Ovary (tissue), 9 donors: ENCODE results near the gene PDZD4. TPM values are rescaled to one million over a fixed set of nuclear protein-coding genes. Genes with fewer than 3 reads are reported as not detected.

Experiments
- DNase-seq, 5 donors: peaks; one replicate each; pipeline ENCODE4 v3.0.0-alpha.2; 2019 to 2020
- H3K27ac ChIP-seq, 2 donors: fragments of 200-600 bp; one replicate each; pipeline versions ENCODE4 v1.5.1 to v1.8.0; 2019 to 2022
- H3K27me3 ChIP-seq: fragments of 200-600 bp; one replicate; pipeline ENCODE4 v1.8.0; 2022
- H3K36me3 ChIP-seq: fragments of 200-600 bp; sonication (generic); one replicate; pipeline ENCODE4 v1.5.1; 2019
- H3K4me1 ChIP-seq: one replicate; pipeline ENCODE4 v1.8.1; 2013; ENCODE audit warnings: mild to moderate bottlenecking, moderate library complexity; ENCODE audit not compliant: insufficient read depth
- H3K4me3 ChIP-seq: fragments of 200-600 bp; sonication (generic); one replicate; pipeline ENCODE4 v1.5.1; 2017
- H3K9me3 ChIP-seq, 2 donors: fragments of 200-600 bp in 1 of 2; sonication (generic) in 1 of 2; one replicate each; pipeline versions ENCODE4 v1.5.1 to v1.8.1; 2013 to 2019; ENCODE audit warnings: mild to moderate bottlenecking in 1 of 2, moderate library complexity in 1 of 2
- CTCF ChIP-seq, 3 donors: fragments of 450-650 bp in 2 of 3; fragments of 200-600 bp in 1 of 3; IDR thresholded peaks; one replicate each; pipeline versions ENCODE4 v1.5.1 to v1.8.0; 2016 to 2022; ENCODE audit warnings: antibody characterized with exemption in 3 of 3, mild to moderate bottlenecking in 1 of 3
- EP300 ChIP-seq: sonication (generic); formaldehyde crosslinking; IDR thresholded peaks from one replicate; pipeline ENCODE4 v1.6.1; 2017; ENCODE audit warnings: antibody characterized with exemption
- POLR2A ChIP-seq: fragments of 450-650 bp; IDR thresholded peaks from one replicate; pipeline ENCODE4 v1.6.1; 2017; ENCODE audit warnings: antibody characterized with exemption, mild to moderate bottlenecking, moderate library complexity
- WGBS, 3 donors: extraction: QIAGEN DNeasy Blood & Tissue Kit in 1 of 3; methylation state at CpG; one replicate each; pipeline versions ENCODE4 v1.1.5 to v1.1.7; 2013 to 2017; 5-methylcytosine and 5-hydroxymethylcytosine counted together
- intact Hi-C, 4 donors: fragments of 100-400 bp; cut with DNase I; formaldehyde crosslinking; loops; one replicate each; pipeline versions ENCODE4 v1.11.0 to v1.15.1; 2022 to 2023
- polyA plus RNA-seq, 2 donors: library from polyadenylated mRNA; stranded (reverse); fragments of 200-250 nt in 1 of 2; fragments of 350-450 nt in 1 of 2; fragmentation: Illumina TruSeq in 1 of 2; extraction: RNeasy Lipid Tissue Mini Kit (QIAGEN cat#74804) in 1 of 2; gene quantifications; one replicate each; pipeline ENCODE4 v1.2.3, GENCODE V29; 2013 to 2014
- total RNA-seq, 7 donors: library from RNA; depleted of rRNA in 2 of 7; stranded (reverse); fragments of >200 nt in 2 of 7; fragmentation: NEBNext Ultra II Directional in 3 of 7; extraction: Animal tissue kit (Norgen Biotek cat#: 25700) in 3 of 7; gene quantifications; one replicate each; pipeline versions ENCODE4 v1.1.0 to v1.2.4, GENCODE V29; 2016 to 2023
- donor health status: DM: no; HTN: no; CAD: no; lungs with moderate emphysema.
- donor health status: DM: no; HTN: no; CAD: no.
- donor health status: Bipolar disorder and iron deficiency.
- donor health status: DM: yes; HTN: yes; CAD: no.
- donor health status: DM: no; HTN: no; CAD: no.
- donor health status: DM: yes; HTN: yes; CAD: no.

Gene PDZD4
- total and polyA plus RNA-seq, 9 donors: 0.73 to 8.6 (median 2.2) TPM

GRCh38 chrX:153782871-153783270, 47.5 kb downstream of the PDZD4 start:
- Histone ChIP-seq H3K4me1 (no peaks in the 10 kb centered on the region), H3K36me3 (no peaks in the 10 kb centered on the region), H3K27ac (no peak overlapping the region), H3K4me3 (no peak overlapping the region), H3K27me3 (no peaks in the 10 kb centered on the region), H3K9me3 (no peaks in the 10 kb centered on the region)
- intact Hi-C loops: no loop called here
- no peak for DNase-seq
- WGBS, 3 donors: 90 to 97% (median 90%) methylated on average over 9 to 14 of the region's 14 CpGs
- TF ChIP-seq EP300 (no peak), POLR2A (no peak), CTCF (IDR thresholded peaks at IDR 0.05) (no peak)

- H3K27ac ChIP-seq: no peak overlapping the region
- WGBS, 3 donors: 60 to 77% (median 68%) methylated on average over 7 to 11 of the region's 11 CpGs
- no peak for TF ChIP-seq EP300
- TF ChIP-seq POLR2A: no peak
- TF ChIP-seq CTCF (IDR thresholded peaks at IDR 0.05): no peak
- no peak for DNase-seq
- intact Hi-C loops: no loop called here
- H3K27me3 ChIP-seq: no peaks in the 10 kb centered on the region
- no peaks in the 10 kb centered on the region for H3K36me3 ChIP-seq
- H3K9me3 ChIP-seq: no peaks in the 10 kb centered on the region
- H3K4me1 ChIP-seq: no peaks in the 10 kb centered on the region
- no peak overlapping the region for H3K4me3 ChIP-seq
These were observed 48.0 kb downstream of the PDZD4 start for GRCh38 chrX:153782313-153782712.

GRCh38 chrX:153781428-153782047, 48.8 kb downstream of the PDZD4 start:
- H3K4me1 ChIP-seq: no peaks in the 10 kb centered on the region
- 73 to 82% (median 79%) methylated on average over 23 to 24 of the region's 24 CpGs for WGBS, 3 donors
- intact Hi-C loops: no loop called here
- H3K27me3 ChIP-seq: no peaks in the 10 kb centered on the region
- DNase-seq: no peak
- H3K36me3 ChIP-seq: no peaks in the 10 kb centered on the region
- no peak overlapping the region for H3K4me3 ChIP-seq
- TF ChIP-seq CTCF (IDR thresholded peaks at IDR 0.05) (no peak), POLR2A (no peak), EP300 (no peak)
- H3K9me3 ChIP-seq: no peaks in the 10 kb centered on the region
- H3K27ac ChIP-seq: peak overlapping the region; percentile 19 to 20

- DNase-seq: peak in 2 of 5 donors; percentile 49 to 68
- Histone ChIP-seq H3K27ac (peak within 1 kb of the TSS; percentile 19 to 20), H3K36me3 (no peaks in the 10 kb centered on the region), H3K4me3 (peak within 1 kb of the TSS; percentile 21), H3K9me3 (no peaks in the 10 kb centered on the region), H3K27me3 (no peaks in the 10 kb centered on the region), H3K4me1 (no peaks in the 10 kb centered on the region)
- TF ChIP-seq POLR2A (no peak), EP300 (no peak)
- intact Hi-C loops: no loop called here
- 53 to 57% (median 55%) methylated on average over 27 to 52 of the region's 52 CpGs for WGBS, 3 donors
These were observed 49.5 kb downstream of the PDZD4 start, which contains the start of gene SRPK3 for GRCh38 chrX:153780678-153781427. TSS of gene SRPK3 (plus strand) at chrX:153781041. CDS start at chrX:153781087, 46 bp downstream.
